Adrenal gland (tissue), 5 donors: ENCODE data around the gene GDF11.

Experiments used
- CTCF ChIP-seq, 6 experiments: fragments of 450-650 bp in 4 of 6; fragments of 200-600 bp in 2 of 6; sonication (generic) in 1 of 6; IDR thresholded peaks; 1 replicate in 5 of 6; 2 replicates in 1 of 6; pipeline versions ENCODE4 v1.5.1 to v1.8.0; 2016 to 2021; ENCODE audit warnings: antibody characterized with exemption in 6 of 6, mild to moderate bottlenecking in 2 of 6, moderate library complexity in 1 of 6
- POLR2A ChIP-seq, 2 donors: fragments of 450-650 bp; IDR thresholded peaks; one replicate each; pipeline ENCODE4 v1.6.1; 2017; ENCODE audit warnings: antibody characterized with exemption in 2 of 2, mild to moderate bottlenecking in 2 of 2, moderate library complexity in 1 of 2
- donor health status: DM: no; HTN: no; CAD: no.

GRCh38 chr12:55745361-55746173 lies 2.6 kb downstream of the GDF11 start:
- TF ChIP-seq CTCF (IDR thresholded peaks at IDR 0.05): no peak
- no peak for TF ChIP-seq POLR2A (IDR thresholded peaks at IDR 0.05)
